H1 (cell line): ENCODE measurements around the gene GLG1. TPM values are rescaled to one million over a fixed set of nuclear protein-coding genes. Genes with fewer than 3 reads are reported as not detected.
"Not testable (repeated sequence)": the region's sequence is repeated elsewhere in the genome, so short reads cannot be mapped to it uniquely, and the experiment has no call there.

Source experiments
- CTCF ChIA-PET: fragments of 300-600 bp; sonication (Branson Sonifier 250); formaldehyde crosslinking; loops from one replicate; lab custom pipeline; 2021; ENCODE audit not compliant: partially characterized antibody; lab: Charles Lee
- POLR2A ChIA-PET: fragments of 300-600 bp; sonication (Branson Sonifier 250); formaldehyde crosslinking; loops from one replicate; lab custom pipeline; 2021; ENCODE audit warnings: inconsistent platforms; ENCODE audit not compliant: partially characterized antibody; lab: Charles Lee
- DNase-seq, 2 experiments: peaks; one replicate each; pipeline versions ENCODE4 v3.0.0 to v3.0.0-alpha.2; 2010 to 2022; ENCODE audit warnings: low spot score in 2 of 2, low read depth in 1 of 2, mixed read lengths in 1 of 2
- FAIRE-seq: peaks from 2 replicates; lab custom pipeline; 2011; peaks lifted over from hg19 to GRCh38; lab: Jason Lieb, UNC
- H2AFZ ChIP-seq: 2 replicates; pipeline ENCODE4 v1.8.1; 2012; ENCODE audit warnings: low read length, inconsistent platforms
- H2AK5ac ChIP-seq: 2 replicates; pipeline ENCODE4 v1.6.1; 2013; ENCODE audit warnings: low read depth, low read length
- H2BK120ac ChIP-seq: replicated peaks from 2 replicates; pipeline ENCODE3; 2013; ENCODE audit warnings: low read depth, low read length, inconsistent platforms
- H2BK12ac ChIP-seq: 2 replicates; pipeline ENCODE4 v1.6.1; 2013; ENCODE audit warnings: low read depth, low read length
- H2BK15ac ChIP-seq: 2 replicates; pipeline ENCODE4 v1.6.1; 2013; ENCODE audit warnings: low read length
- H2BK20ac ChIP-seq: 2 replicates; pipeline ENCODE4 v1.6.1; 2013; ENCODE audit warnings: low read length
- H2BK5ac ChIP-seq: 2 replicates; pipeline ENCODE4 v1.6.1; 2013; ENCODE audit warnings: low read depth, low read length
- H3K14ac ChIP-seq: 2 replicates; pipeline ENCODE4 v1.6.1; 2013; ENCODE audit warnings: inconsistent platforms; ENCODE audit not compliant: insufficient read length
- H3K18ac ChIP-seq: 2 replicates; pipeline ENCODE4 v1.6.1; 2013; ENCODE audit warnings: low read length; ENCODE audit errors: extremely low read depth
- H3K23ac ChIP-seq: 2 replicates; pipeline ENCODE4 v1.6.1; 2013; ENCODE audit warnings: inconsistent platforms; ENCODE audit not compliant: insufficient read length
- H3K23me2 ChIP-seq: 2 replicates; pipeline ENCODE4 v1.6.1; 2013; ENCODE audit warnings: low read depth, low read length
- H3K27ac ChIP-seq: 2 replicates; pipeline ENCODE4 v1.6.1; 2011; ENCODE audit warnings: low read depth, low read length, inconsistent platforms
- H3K27me3 ChIP-seq, 4 experiments: replicated peaks in 1 of 4; 1 replicate in 1 of 4; 2 replicates in 3 of 4; pipeline versions ENCODE4 v1.6.1 to v1.8.1; 2011 to 2013; ENCODE audit warnings: low read length in 3 of 4, mild to moderate bottlenecking in 3 of 4, inconsistent platforms in 2 of 4, mixed read lengths in 2 of 4, moderate library complexity in 1 of 4; ENCODE audit not compliant: control insufficient read depth in 3 of 4, insufficient read depth in 3 of 4; ENCODE audit errors: extremely low read depth in 1 of 4
- H3K36me3 ChIP-seq, 4 experiments: 2 replicates each; pipeline versions ENCODE4 v1.6.1 to v1.8.1; 2011 to 2013; ENCODE audit warnings: mild to moderate bottlenecking in 4 of 4, low read length in 3 of 4, moderate library complexity in 2 of 4, control low read depth in 1 of 4, inconsistent platforms in 1 of 4; ENCODE audit not compliant: insufficient read depth in 4 of 4, control insufficient read depth in 2 of 4
- H3K4ac ChIP-seq: replicated peaks from 2 replicates; pipeline ENCODE3; 2013; ENCODE audit warnings: low read length, low read depth, mixed read lengths, inconsistent platforms; ENCODE audit not compliant: insufficient read length
- H3K4me1 ChIP-seq, 4 experiments: replicated peaks in 1 of 4; 1 replicate in 1 of 4; 2 replicates in 3 of 4; pipeline versions ENCODE4 v1.6.1 to v1.8.1; 2011 to 2013; ENCODE audit warnings: low read length in 3 of 4, inconsistent platforms in 2 of 4, mixed read lengths in 1 of 4; ENCODE audit not compliant: insufficient read depth in 4 of 4, control insufficient read depth in 3 of 4
- H3K4me2 ChIP-seq, 2 experiments: 2 replicates each; pipeline versions ENCODE4 v1.6.1 to v1.8.1; 2011 to 2013; ENCODE audit warnings: low read depth in 2 of 2, low read length in 2 of 2, control low read depth in 1 of 2, inconsistent platforms in 1 of 2, mild to moderate bottlenecking in 1 of 2; ENCODE audit not compliant: insufficient read depth in 1 of 2
- H3K4me3 ChIP-seq, 4 experiments: fragments of 200-600, 300-600 bp in 1 of 4; sonication (generic), shearing (Covaris generic), sonication (Bioruptor Twin) in 1 of 4; 2 replicates each; pipeline versions ENCODE4 v1.5.1 to v1.8.1; 2011 to 2016; ENCODE audit warnings: low read length in 4 of 4, low read depth in 3 of 4, control low read depth in 2 of 4, inconsistent platforms in 2 of 4, mild to moderate bottlenecking in 2 of 4, mixed read lengths in 1 of 4, moderate library complexity in 1 of 4; ENCODE audit not compliant: insufficient read depth in 2 of 4; ENCODE audit errors: extremely low read depth in 1 of 4
- H3K56ac ChIP-seq: replicated peaks from 2 replicates; pipeline ENCODE3; 2013; ENCODE audit warnings: low read depth, mild to moderate bottlenecking, mixed read lengths, low read length, inconsistent platforms; ENCODE audit not compliant: insufficient read length
- H3K79me1 ChIP-seq: 2 replicates; pipeline ENCODE4 v1.6.1; 2013; ENCODE audit warnings: low read depth, low read length, control low read depth
- H3K79me2 ChIP-seq, 2 experiments: 2 replicates each; pipeline versions ENCODE4 v1.6.1 to v1.8.1; 2012 to 2013; ENCODE audit warnings: low read length in 2 of 2, mild to moderate bottlenecking in 2 of 2, inconsistent platforms in 1 of 2; ENCODE audit not compliant: insufficient read depth in 2 of 2, control insufficient read depth in 1 of 2
- H3K9ac ChIP-seq, 4 experiments: replicated peaks in 1 of 4; 1 replicate in 1 of 4; 2 replicates in 3 of 4; pipeline versions ENCODE4 v1.6.1 to v1.8.1; 2011 to 2013; ENCODE audit warnings: low read depth in 3 of 4, low read length in 3 of 4, control low read depth in 2 of 4, mild to moderate bottlenecking in 2 of 4, moderate library complexity in 2 of 4, inconsistent platforms in 1 of 4; ENCODE audit errors: extremely low read depth in 1 of 4
- H3K9me3 ChIP-seq, 2 experiments: 2 replicates each; pipeline versions ENCODE4 v1.6.1 to v1.8.1; 2012 to 2013; ENCODE audit warnings: mild to moderate bottlenecking in 2 of 2, moderate library complexity in 2 of 2, control low read depth in 1 of 2, inconsistent platforms in 1 of 2, low read depth in 1 of 2, low read length in 1 of 2, mixed read lengths in 1 of 2; ENCODE audit not compliant: insufficient read depth in 2 of 2
- H4K20me1 ChIP-seq, 2 experiments: replicated peaks in 1 of 2; 2 replicates each; pipeline versions ENCODE3 to v1.8.1; 2011 to 2013; ENCODE audit warnings: inconsistent platforms in 2 of 2, low read length in 2 of 2, mild to moderate bottlenecking in 1 of 2; ENCODE audit not compliant: insufficient read depth in 2 of 2, control insufficient read depth in 1 of 2
- H4K5ac ChIP-seq: 2 replicates; pipeline ENCODE4 v1.6.1; 2013; ENCODE audit warnings: low read length, low read depth, mixed read lengths, inconsistent platforms; ENCODE audit not compliant: insufficient read length
- H4K8ac ChIP-seq: 2 replicates; pipeline ENCODE4 v1.8.0; 2013; ENCODE audit warnings: mild to moderate bottlenecking, moderate library complexity, low read length, inconsistent platforms; ENCODE audit not compliant: insufficient read depth; ENCODE audit errors: extremely low read depth
- H4K91ac ChIP-seq: replicated peaks from 2 replicates; pipeline ENCODE3; 2013; ENCODE audit warnings: low read length, mixed read lengths, inconsistent platforms; ENCODE audit not compliant: insufficient read length
- WGBS, 2 experiments: shearing (Covaris generic) in 1 of 2; methylation state at CpG; one replicate each; pipeline versions ENCODE4 v1.1.6 to v1.1.7; 2013 to 2015; ENCODE audit warnings: low lambda C conversion rate in 2 of 2, mixed read lengths in 2 of 2, inconsistent platforms in 1 of 2, low coverage in 1 of 2, missing lambda C conversion rate in 1 of 2; ENCODE audit not compliant: insufficient replicate concordance in 2 of 2, insufficient coverage in 1 of 2, insufficient read length in 1 of 2; ENCODE audit errors: extremely low coverage in 1 of 2, missing lambda C conversion rate in 1 of 2; 5-methylcytosine and 5-hydroxymethylcytosine counted together
- polyA plus RNA-seq, 7 experiments: library from polyadenylated mRNA; depleted of rRNA in 3 of 7; stranded (reverse) in 5 of 7; unstranded in 2 of 7; fragments of >200 nt in 5 of 7; fragments of 200-250 nt in 2 of 7; gene quantifications; 1 replicate in 5 of 7; 2 replicates in 1 of 7; 4 replicates in 1 of 7; pipeline versions ENCODE4 v1.2.1 to v1.2.3, GENCODE V29; 2011 to 2013; ENCODE audit warnings: missing spikeins in 2 of 7, mixed read lengths in 2 of 7
- total RNA-seq: library from RNA; stranded (reverse); fragmentation: NEBNext Ultra II Directional; extraction: Animal tissue kit (Norgen Biotek cat#: 25700); gene quantifications from 2 replicates; pipeline ENCODE4 v1.2.1, GENCODE V29; 2021

The GLG1 gene
- total and polyA plus RNA-seq, 2 of the 8 experiments (the other 6 are each of a cell fraction or from before 2014, with no cell fraction given), result 53.4 to 139 TPM

- POLR2A ChIA-PET, H3K18ac ChIP-seq: not testable (repeated sequence)
Observed at GRCh38 chr16:74410981-74411380, 195.9 kb downstream of the GLG1 start.

More at GRCh38 chr16:74410981-74411380, 195.9 kb downstream of the GLG1 start:
- H3K9me3 ChIP-seq, H2BK5ac ChIP-seq, H2AK5ac ChIP-seq, H3K14ac ChIP-seq, H3K4ac ChIP-seq, H3K23me2 ChIP-seq, CTCF ChIA-PET, H4K5ac ChIP-seq, H2BK120ac ChIP-seq, H3K23ac ChIP-seq, H4K8ac ChIP-seq, H3K56ac ChIP-seq, H2BK20ac ChIP-seq, H3K4me3 ChIP-seq, H3K36me3 ChIP-seq, H3K4me2 ChIP-seq, FAIRE-seq, H2BK15ac ChIP-seq, H3K4me1 ChIP-seq, DNase-seq, H4K91ac ChIP-seq, H2AFZ ChIP-seq, H3K79me1 ChIP-seq, H3K9ac ChIP-seq, H3K27ac ChIP-seq, H4K20me1 ChIP-seq, H3K27me3 ChIP-seq, H3K79me2 ChIP-seq, H2BK12ac ChIP-seq: not testable (repeated sequence)
- 83% methylated on average over 2 of the region's 9 CpGs; no CpG with 5 or more reads in 1 of the 2 experiments for WGBS, 2 experiments
